HFF-Myc (cell line): ENCODE results near the gene SCML1.

Source experiments
- DNase-seq: peaks from one replicate; pipeline ENCODE4 v3.0.0-alpha.2; 2011; ENCODE audit warnings: low read depth; ENCODE audit errors: extremely low read depth
- H3K4me3 ChIP-seq: replicated peaks from 2 replicates; pipeline ENCODE4 v1.5.1; 2011; ENCODE audit warnings: low read depth, mild to moderate bottlenecking, control low read depth, low read length
- CTCF ChIP-seq: IDR thresholded peaks from 2 replicates; pipeline ENCODE4 v1.5.1; 2012; ENCODE audit warnings: mild to moderate bottlenecking, low read depth, low read length, control low read depth; ENCODE audit errors: missing control alignments

Gene SCML1

DNA sequence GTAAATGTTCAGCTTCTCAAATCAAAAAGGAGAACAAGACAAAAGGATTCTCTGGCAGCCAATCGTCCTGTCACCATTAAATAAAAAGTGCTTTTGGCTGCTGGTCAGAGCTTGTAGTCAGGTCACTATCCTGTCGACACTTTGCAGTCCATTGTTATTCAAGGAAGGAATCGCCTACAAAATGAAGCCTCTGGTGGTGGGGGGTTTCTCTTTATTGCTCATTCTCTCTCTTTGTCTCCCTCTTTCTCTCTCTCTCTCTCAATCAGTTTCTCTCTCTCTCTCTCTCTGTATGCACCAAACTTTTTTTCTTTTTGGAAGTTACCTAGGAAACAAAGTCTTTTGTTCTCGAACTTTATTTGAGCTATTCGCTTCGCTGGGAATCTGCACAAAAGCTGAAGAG lies 17.6 kb upstream of the SCML1 start:
- no peak overlapping the region for H3K4me3 ChIP-seq
- no peak for DNase-seq
- TF ChIP-seq CTCF = no peak

- H3K4me3 ChIP-seq = no peak overlapping the region
- no peak for TF ChIP-seq CTCF
- no peak for DNase-seq
These were observed 15.6 kb upstream of the SCML1 start for GRCh38 chrX:17721715-17722114.

GRCh38 chrX:17725181-17725580 lies 12.1 kb upstream of the SCML1 start:
- no peak for DNase-seq
- TF ChIP-seq CTCF = no peak
- H3K4me3 ChIP-seq = no peak overlapping the region

DNA sequence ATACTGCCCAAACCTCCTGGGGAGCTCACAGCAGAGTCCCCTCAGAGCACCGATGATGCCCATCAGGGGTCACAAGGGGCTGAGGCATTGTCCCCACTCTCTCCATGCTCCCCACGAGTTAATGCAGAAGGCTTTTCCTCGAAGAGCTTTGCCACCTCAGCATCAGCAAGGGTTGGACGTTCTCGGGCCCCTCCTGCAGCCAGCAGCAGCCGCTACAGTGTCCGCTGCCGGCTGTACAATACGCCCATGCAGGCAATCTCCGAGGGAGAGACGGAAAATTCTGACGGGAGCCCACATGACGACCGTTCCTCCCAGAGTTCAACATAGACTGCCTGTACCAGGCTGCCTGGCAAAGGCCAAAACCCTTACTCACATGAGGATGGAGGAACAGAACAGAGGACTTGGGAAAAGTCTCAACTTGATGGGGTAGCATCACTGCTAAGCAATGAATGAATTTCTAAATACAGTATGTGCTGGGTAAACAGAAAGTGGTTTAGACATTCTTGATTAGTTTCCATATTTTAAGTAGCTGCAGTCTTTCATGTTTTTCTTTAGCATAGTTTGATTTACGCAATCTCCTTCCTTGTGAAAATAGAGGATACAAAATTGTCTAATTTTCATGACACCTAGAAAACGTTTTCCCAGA lies 5.0 kb upstream of the SCML1 start:
- TF ChIP-seq CTCF = no peak

GRCh38 chrX:17735406-17735805 lies 1.9 kb upstream of the SCML1 start:
- no peak overlapping the region for H3K4me3 ChIP-seq
- no peak for DNase-seq
- TF ChIP-seq CTCF = no peak

More for the DNA sequence above, 5.0 kb upstream of the SCML1 start:
- H3K4me3 ChIP-seq = no peak overlapping the region
- DNase-seq = no peak

GRCh38 chrX:17736478-17736855 lies 826 bp upstream of the SCML1 start:
- TF ChIP-seq CTCF = no peak
- peak overlapping the region; percentile 43 for H3K4me3 ChIP-seq
- no peak for DNase-seq

- no peak for DNase-seq
- H3K4me3 ChIP-seq = peak overlapping the region; percentile 69
- TF ChIP-seq CTCF = no peak
These were observed 355 bp downstream of the SCML1 start for GRCh38 chrX:17737710-17737985.
